ENCODE data around the gene LAPTM5. TPM values are rescaled to one million over a fixed set of nuclear protein-coding genes. Genes with fewer than 3 reads are reported as not detected.

The LAPTM5 gene
- total and polyA plus RNA-seq, 2 donors (not counting 1 experiment from before 2014, with no cell fraction given) = 1,384 to 1,519 TPM

DNA sequence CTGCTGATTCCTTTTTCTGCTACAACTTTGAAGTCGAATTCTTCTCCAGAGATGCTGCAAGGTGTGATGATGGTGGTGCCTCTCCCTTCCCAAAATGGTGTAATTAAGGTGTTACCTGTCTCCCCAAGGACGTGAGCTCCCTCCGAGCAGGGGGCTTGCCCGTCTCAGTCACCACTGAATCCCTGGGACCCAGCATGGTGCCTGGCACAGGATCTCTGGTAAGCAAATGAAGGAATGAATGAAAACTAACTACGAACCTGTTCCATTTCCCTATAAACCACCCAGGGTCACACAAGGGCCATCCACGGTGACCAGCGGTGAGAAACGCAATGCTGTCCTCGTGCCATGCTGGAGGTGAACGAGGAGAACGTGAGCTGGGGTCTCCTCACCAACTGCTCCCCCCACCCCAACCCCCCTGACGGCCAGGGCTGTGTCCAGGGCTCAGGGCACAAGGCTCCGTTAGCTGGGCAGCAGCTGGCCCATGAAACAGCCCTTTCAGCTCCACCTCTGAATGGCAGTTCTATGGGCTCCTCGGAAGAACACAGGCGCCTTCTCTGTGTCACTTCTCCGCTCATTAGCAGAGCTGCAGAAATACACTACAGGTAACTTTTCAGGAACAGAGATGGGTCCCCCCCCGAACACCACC is 32.0 kb downstream of the LAPTM5 start:
- H3K9me3 Mint-ChIP-seq (ENCODE audit: insufficient read depth) = no peaks in the 10 kb centered on the region
- H3K4me3 Mint-ChIP-seq = no peak overlapping the region
- 95% methylated on average over 14 of the region's 17 CpGs for WGBS (ENCODE audit: insufficient coverage)
- Histone ChIP-seq H3K36me3 (replicated peaks in 1 of 2; ENCODE audit: control extremely low read depth in 1 of 2, control insufficient read depth in 1 of 2, extremely low read depth in 1 of 2, insufficient read depth in 2 of 2, low read length in 1 of 2) (peaks cover 0 to 62% of the 10 kb centered on the region in 2 experiments), H3K27me3 (replicated peaks in 1 of 4; ENCODE audit: control extremely low read depth in 1 of 4, control insufficient read depth in 3 of 4, insufficient read depth in 4 of 4, low read length in 3 of 4) (no peaks in the 10 kb centered on the region), H3K4me2 (replicated peaks; ENCODE audit: low read depth, low read length, poor library complexity, severe bottlenecking) (no peak overlapping the region), H3K79me2 (ENCODE audit: control insufficient read depth, insufficient read depth, low read length) (peaks cover 64% of the 10 kb centered on the region), H2AFZ (ENCODE audit: insufficient read depth, low read depth, low read length, poor library complexity, severe bottlenecking) (no peak overlapping the region), H3K4me3 (ENCODE audit: control extremely low read depth in 1 of 5, extremely low read depth in 1 of 5, insufficient read depth in 1 of 5, low read depth in 2 of 5, low read length in 4 of 5) (no peak overlapping the region), H3K4me1 (ENCODE audit: control insufficient read depth in 2 of 2, insufficient read depth in 2 of 2, low read length in 2 of 2) (peaks cover 28 to 66% of the 10 kb centered on the region in 2 donors), H3K9ac (ENCODE audit: low read length) (no peak overlapping the region), H4K20me1 (ENCODE audit: control insufficient read depth, insufficient read depth, low read length, poor library complexity, severe bottlenecking) (peaks cover 38% of the 10 kb centered on the region), H3K27ac (ENCODE audit: low read length in 2 of 2) (no peak overlapping the region), H3K9me3 (ENCODE audit: control extremely low read depth in 1 of 3, control insufficient read depth in 2 of 3, insufficient read depth in 1 of 3, low read length in 2 of 3) (no peaks in the 10 kb centered on the region)
- H3K27ac Mint-ChIP-seq = no peak overlapping the region
- no peaks in the 10 kb centered on the region for H3K27me3 Mint-ChIP-seq
- intact Hi-C loops (cut with micrococcal nuclease) = no loop called here
- DNase-seq = no peak
- ChIA-PET CTCF (interaction anchor here (1.5 to 38.6 kb wide), 3 partner anchors 28 to 185 kb away, joined by 3 to 769 read pairs (median 536); partner anchors contain the start of gene LAPTM5), POLR2A (interaction anchor here (0.6 to 1.4 kb wide), 5 partner anchors 18 to 36 kb away, joined by 3 to 4 read pairs (median 4); no protein-coding TSS in a partner anchor)
- TF ChIP-seq, protein P1, sequence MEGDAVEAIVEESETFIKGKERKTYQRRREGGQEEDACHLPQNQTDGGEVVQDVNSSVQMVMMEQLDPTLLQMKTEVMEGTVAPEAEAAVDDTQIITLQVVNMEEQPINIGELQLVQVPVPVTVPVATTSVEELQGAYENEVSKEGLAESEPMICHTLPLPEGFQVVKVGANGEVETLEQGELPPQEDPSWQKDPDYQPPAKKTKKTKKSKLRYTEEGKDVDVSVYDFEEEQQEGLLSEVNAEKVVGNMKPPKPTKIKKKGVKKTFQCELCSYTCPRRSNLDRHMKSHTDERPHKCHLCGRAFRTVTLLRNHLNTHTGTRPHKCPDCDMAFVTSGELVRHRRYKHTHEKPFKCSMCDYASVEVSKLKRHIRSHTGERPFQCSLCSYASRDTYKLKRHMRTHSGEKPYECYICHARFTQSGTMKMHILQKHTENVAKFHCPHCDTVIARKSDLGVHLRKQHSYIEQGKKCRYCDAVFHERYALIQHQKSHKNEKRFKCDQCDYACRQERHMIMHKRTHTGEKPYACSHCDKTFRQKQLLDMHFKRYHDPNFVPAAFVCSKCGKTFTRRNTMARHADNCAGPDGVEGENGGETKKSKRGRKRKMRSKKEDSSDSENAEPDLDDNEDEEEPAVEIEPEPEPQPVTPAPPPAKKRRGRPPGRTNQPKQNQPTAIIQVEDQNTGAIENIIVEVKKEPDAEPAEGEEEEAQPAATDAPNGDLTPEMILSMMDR (IDR thresholded peaks at IDR 0.05) = no peak
- no peak for TF ChIP-seq EZH2 (IDR thresholded peaks at IDR 0.05; ENCODE audit: borderline replicate concordance, insufficient read depth, low read depth, low read length, poor library complexity, severe bottlenecking)
- no peak for ATAC-seq (ENCODE audit: low read depth)
- peaks cover 64% of the 10 kb centered on the region for H3K4me1 Mint-ChIP-seq

Measured in B cell (primary cell).